Neuronal stem cell (in vitro differentiated cells): ENCODE data around the gene ISG15.

ENCODE experiments used
- DNase-seq: peaks from one replicate; pipeline ENCODE4 v3.0.0-alpha.2; 2013; ENCODE audit warnings: low spot score
- H2AFZ ChIP-seq: one replicate; pipeline ENCODE4 v1.6.1; 2013; ENCODE audit warnings: mild to moderate bottlenecking, low read length, inconsistent platforms
- H2AK5ac ChIP-seq: 2 replicates; pipeline ENCODE4 v1.6.1; 2013; ENCODE audit warnings: low read depth, mild to moderate bottlenecking, inconsistent platforms, low read length, moderate library complexity, mixed read lengths
- H2BK120ac ChIP-seq: 2 replicates; pipeline ENCODE4 v1.6.1; 2013; ENCODE audit warnings: low read depth, mild to moderate bottlenecking, inconsistent platforms, low read length, moderate library complexity, mixed read lengths
- H2BK12ac ChIP-seq: one replicate; pipeline ENCODE4 v1.6.1; 2013; ENCODE audit warnings: low read length, inconsistent platforms
- H2BK15ac ChIP-seq: 2 replicates; pipeline ENCODE4 v1.6.1; 2013; ENCODE audit warnings: mild to moderate bottlenecking, low read length, inconsistent platforms, mixed read lengths
- H2BK5ac ChIP-seq: one replicate; pipeline ENCODE4 v1.6.1; 2013; ENCODE audit warnings: inconsistent platforms, mild to moderate bottlenecking, low read length, moderate library complexity
- H3K14ac ChIP-seq: one replicate; pipeline ENCODE4 v1.6.1; 2013; ENCODE audit warnings: low read length, inconsistent platforms
- H3K18ac ChIP-seq: 2 replicates; pipeline ENCODE4 v1.6.1; 2013; ENCODE audit warnings: low read length, inconsistent platforms
- H3K23ac ChIP-seq: 2 replicates; pipeline ENCODE4 v1.6.1; 2013; ENCODE audit warnings: low read depth, mild to moderate bottlenecking, mixed read lengths, low read length, inconsistent platforms; ENCODE audit not compliant: poor library complexity
- H3K27ac ChIP-seq: replicated peaks from 3 replicates; pipeline ENCODE4 v1.5.1; 2013; ENCODE audit warnings: low read length, inconsistent platforms
- H3K27me3 ChIP-seq, 3 experiments: 2 replicates each; pipeline ENCODE4 v1.6.1; 2013; ENCODE audit warnings: low read length in 3 of 3, mild to moderate bottlenecking in 2 of 3, inconsistent platforms in 1 of 3, low read depth in 1 of 3, mixed read lengths in 1 of 3, moderate library complexity in 1 of 3; ENCODE audit not compliant: control insufficient read depth in 3 of 3, insufficient read depth in 3 of 3
- H3K36me3 ChIP-seq, 2 donors: replicated peaks in 1 of 2; 2 replicates each; pipeline ENCODE4 v1.6.1; 2013; ENCODE audit warnings: low read length in 2 of 2; ENCODE audit not compliant: control insufficient read depth in 2 of 2, insufficient read depth in 2 of 2
- H3K4ac ChIP-seq: 2 replicates; pipeline ENCODE4 v1.6.1; 2013; ENCODE audit warnings: inconsistent platforms, mild to moderate bottlenecking, low read length, moderate library complexity
- H3K4me1 ChIP-seq, 2 donors: 1 replicate in 1 of 2; 2 replicates in 1 of 2; pipeline ENCODE4 v1.6.1; 2013; ENCODE audit warnings: low read length in 2 of 2, low read depth in 1 of 2; ENCODE audit not compliant: control insufficient read depth in 2 of 2, insufficient read depth in 1 of 2
- H3K4me2 ChIP-seq: one replicate; pipeline ENCODE4 v1.6.1; 2013; ENCODE audit warnings: mild to moderate bottlenecking, low read length, inconsistent platforms; ENCODE audit not compliant: insufficient read depth, poor library complexity, severe bottlenecking
- H3K4me3 ChIP-seq, 2 donors: 2 replicates each; pipeline ENCODE4 v1.5.1; 2013; ENCODE audit warnings: low read length in 2 of 2, mild to moderate bottlenecking in 2 of 2, inconsistent platforms in 1 of 2, moderate library complexity in 1 of 2
- H3K79me1 ChIP-seq: one replicate; pipeline ENCODE4 v1.6.1; 2013; ENCODE audit warnings: low read depth, mild to moderate bottlenecking, inconsistent platforms, low read length, moderate library complexity
- H3K9ac ChIP-seq: one replicate; pipeline ENCODE4 v1.6.1; 2013; ENCODE audit warnings: mild to moderate bottlenecking, low read depth, low read length, inconsistent platforms; ENCODE audit not compliant: poor library complexity
- H3K9me3 ChIP-seq, 2 donors: replicated peaks in 1 of 2; 2 replicates each; pipeline versions ENCODE3 to v1.6.1; 2013; ENCODE audit warnings: low read length in 2 of 2, mild to moderate bottlenecking in 2 of 2, inconsistent platforms in 1 of 2, low read depth in 1 of 2, mixed read lengths in 1 of 2, moderate library complexity in 1 of 2; ENCODE audit not compliant: control insufficient read depth in 2 of 2, insufficient read depth in 1 of 2
- H4K8ac ChIP-seq: one replicate; pipeline ENCODE4 v1.6.1; 2013; ENCODE audit warnings: low read depth, mild to moderate bottlenecking, inconsistent platforms, low read length, moderate library complexity
- H4K91ac ChIP-seq: one replicate; pipeline ENCODE4 v1.6.1; 2013; ENCODE audit warnings: low read length, low read depth, mild to moderate bottlenecking, inconsistent platforms; ENCODE audit not compliant: poor library complexity
- WGBS, 2 donors: extraction: QIAGEN DNeasy Blood & Tissue Kit; methylation state at CpG; one replicate each; pipeline ENCODE4 v1.1.7; 2013; ENCODE audit warnings: missing lambda C conversion rate in 2 of 2, mixed read lengths in 1 of 2; ENCODE audit not compliant: insufficient read length in 2 of 2, insufficient replicate concordance in 1 of 2; ENCODE audit errors: extremely low coverage in 2 of 2; 5-methylcytosine and 5-hydroxymethylcytosine counted together

Gene ISG15

DNA sequence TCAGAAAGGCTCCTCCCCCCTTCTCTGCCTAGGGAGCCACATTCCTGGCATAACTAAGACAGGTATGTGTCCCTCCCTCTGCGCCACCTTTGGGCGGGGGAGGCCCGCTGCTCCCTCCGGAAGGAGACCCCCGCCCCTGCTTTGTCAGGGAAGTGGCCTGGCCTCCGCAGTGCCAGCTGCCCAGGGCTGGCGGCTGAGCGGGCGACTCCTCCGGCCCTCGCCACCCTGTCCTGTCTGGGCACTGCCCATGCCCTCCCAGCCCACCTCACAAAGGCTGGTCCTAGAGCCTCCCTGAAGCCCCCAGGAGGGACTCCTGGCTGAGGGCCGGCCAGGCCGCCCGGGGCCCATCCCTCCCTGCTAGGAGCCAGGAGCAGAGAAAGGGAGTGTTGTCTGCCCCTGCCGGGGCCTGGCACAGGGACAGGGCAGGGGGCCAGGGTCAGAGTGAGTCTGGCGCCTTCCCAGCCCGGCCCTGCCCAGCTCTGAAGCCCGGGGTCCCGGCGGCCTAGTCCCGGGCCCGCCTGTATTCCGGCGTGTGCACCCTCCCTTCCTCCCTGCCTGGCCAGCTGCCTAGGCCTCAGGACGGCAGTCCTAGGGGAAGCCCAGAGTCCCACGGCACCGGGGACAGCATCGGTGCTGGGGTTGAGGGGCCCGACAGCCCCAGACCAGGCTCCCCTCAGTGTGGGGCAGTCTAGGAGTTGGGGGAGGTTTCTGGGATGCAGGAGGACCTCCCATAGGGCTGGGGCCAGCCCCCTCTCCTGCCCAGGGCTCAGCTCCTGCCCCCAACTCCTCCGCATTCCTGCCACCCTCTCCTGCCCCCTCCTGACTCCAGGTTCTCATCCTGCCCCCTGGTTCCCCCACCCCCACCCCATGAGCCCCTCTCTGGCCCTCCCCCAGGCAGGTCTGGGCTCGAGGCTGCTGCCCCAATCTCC, 11.7 kb downstream of the ISG15 start:
- H3K9ac ChIP-seq, result peak overlapping the region; percentile 44
- peak overlapping the region; percentile 3 for H4K8ac ChIP-seq
- peak overlapping the region; percentile 27 for H3K27ac ChIP-seq
- peaks cover 12 to 37% of the 10 kb centered on the region in 2 donors for H3K4me1 ChIP-seq
- peak overlapping the region; percentile 97 for H2BK12ac ChIP-seq
- peak overlapping the region; percentile 53 for H4K91ac ChIP-seq
- peak overlapping the region; percentile 93 for H3K18ac ChIP-seq
- H2BK120ac ChIP-seq, result no peak overlapping the region
- peak overlapping the region; percentile 11 for H3K4me2 ChIP-seq
- H3K36me3 ChIP-seq, result peaks cover 12 to 45% of the 10 kb centered on the region in 2 donors
- H2AFZ ChIP-seq, result no peak overlapping the region
- peak overlapping the region; percentile 99 for H2AK5ac ChIP-seq
- H3K4ac ChIP-seq, result no peak overlapping the region
- peak overlapping the region; percentile 96 for H2BK15ac ChIP-seq
- H3K79me1 ChIP-seq, result peaks cover 48% of the 10 kb centered on the region
- no peak for DNase-seq
- H3K9me3 ChIP-seq, result no peaks in the 10 kb centered on the region
- peak overlapping the region; percentile 75 for H3K23ac ChIP-seq
- peak overlapping the region; percentile 71 for H3K14ac ChIP-seq
- H3K27me3 ChIP-seq, result no peaks in the 10 kb centered on the region
- H3K4me3 ChIP-seq, result no peak overlapping the region
- WGBS, 2 donors, result no CpG with 5 or more reads among the region's 31 CpGs
- peak overlapping the region; percentile 82 for H2BK5ac ChIP-seq

DNA sequence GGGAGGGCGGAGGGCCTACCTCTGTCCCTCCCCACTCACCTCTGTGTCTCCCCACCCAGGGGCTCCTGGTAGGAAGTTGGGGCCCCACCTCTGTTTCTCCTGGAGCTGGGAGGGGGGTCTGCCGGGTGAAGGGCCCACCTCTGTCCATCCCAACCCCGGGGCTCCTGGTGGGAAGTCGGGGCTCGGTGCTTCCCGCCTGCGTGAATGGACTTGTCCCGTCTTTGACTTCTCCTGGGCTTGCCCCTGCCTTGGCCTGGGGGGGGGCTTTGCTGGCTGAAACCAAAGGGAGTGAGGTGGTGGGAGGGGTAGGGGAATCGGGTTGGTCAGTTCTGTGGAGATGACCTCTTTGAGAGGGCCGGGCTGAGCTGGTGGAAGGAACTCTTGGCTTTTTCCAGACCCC, 12.4 kb downstream of the ISG15 start:
- H4K91ac ChIP-seq, result no peak overlapping the region
- H3K9ac ChIP-seq, result no peak overlapping the region
- H3K9me3 ChIP-seq, result no peaks in the 10 kb centered on the region
- no peak overlapping the region for H3K4me3 ChIP-seq
- H3K18ac ChIP-seq, result peak overlapping the region; percentile 64
- peaks cover 12 to 45% of the 10 kb centered on the region in 2 donors for H3K36me3 ChIP-seq
- no CpG with 5 or more reads among the region's 10 CpGs for whole genome bisulfite sequencing, 2 donors
- no peak for DNase-seq
- H2BK15ac ChIP-seq, result no peak overlapping the region
- H2BK5ac ChIP-seq, result no peak overlapping the region
- H3K27ac ChIP-seq, result no peak overlapping the region
- H2BK12ac ChIP-seq, result no peak overlapping the region
- no peak overlapping the region for H2BK120ac ChIP-seq
- peak overlapping the region; percentile 75 for H3K23ac ChIP-seq
- no peak overlapping the region for H2AFZ ChIP-seq
- H4K8ac ChIP-seq, result no peak overlapping the region
- H3K4me2 ChIP-seq, result no peak overlapping the region
- peaks cover 12 to 37% of the 10 kb centered on the region in 2 donors for H3K4me1 ChIP-seq
- H2AK5ac ChIP-seq, result peak overlapping the region; percentile 46
- no peak overlapping the region for H3K4ac ChIP-seq
- peaks cover 45% of the 10 kb centered on the region for H3K79me1 ChIP-seq
- no peaks in the 10 kb centered on the region for H3K27me3 ChIP-seq
- H3K14ac ChIP-seq, result no peak overlapping the region

DNA sequence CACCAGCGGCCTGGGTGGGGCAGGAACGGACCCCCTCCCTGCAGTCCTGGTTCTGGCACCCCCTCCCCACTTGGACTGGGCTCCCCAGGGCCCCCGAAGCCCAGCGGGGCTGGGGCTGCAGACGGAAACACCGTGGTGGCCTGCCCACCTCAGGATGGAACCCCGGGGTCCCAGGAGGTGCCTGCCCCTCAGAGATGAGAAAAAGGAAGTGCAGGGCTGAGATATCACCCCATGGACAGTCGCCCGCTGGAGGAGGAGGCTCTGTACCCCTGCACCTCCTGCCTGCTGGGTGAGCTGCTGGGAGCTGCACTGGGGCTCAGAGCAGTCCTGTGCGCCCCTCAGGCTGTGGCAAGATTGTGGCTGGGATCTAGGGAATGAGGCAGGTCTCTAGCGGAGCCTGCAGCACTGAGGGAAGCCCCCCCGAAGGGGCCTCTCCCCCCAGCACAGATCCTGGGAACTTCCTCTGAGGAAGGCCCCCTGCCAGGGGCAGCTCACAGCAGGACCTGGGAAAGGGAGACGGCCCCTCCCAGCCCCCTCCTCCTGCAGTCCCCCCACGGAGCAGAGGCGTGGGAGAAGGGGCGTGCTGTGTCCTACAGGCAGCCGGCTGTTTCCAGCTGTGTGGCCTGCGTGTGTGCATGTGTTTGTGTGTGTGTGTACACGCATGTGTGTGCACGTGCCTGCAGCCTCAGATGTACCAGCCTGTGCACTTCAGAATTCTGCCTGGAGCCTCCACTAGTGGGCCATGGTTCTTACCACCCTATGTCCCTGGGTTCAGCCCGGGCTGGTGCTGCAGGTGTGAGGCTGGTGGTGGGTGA, 13.5 kb downstream of the ISG15 start:
- no peak overlapping the region for H2BK120ac ChIP-seq
- H4K91ac ChIP-seq, result no peak overlapping the region
- H3K27ac ChIP-seq, result no peak overlapping the region
- H2BK12ac ChIP-seq, result peak overlapping the region; percentile 1
- H2BK5ac ChIP-seq, result no peak overlapping the region
- no peaks in the 10 kb centered on the region for H3K27me3 ChIP-seq
- no peak overlapping the region for H2AFZ ChIP-seq
- H3K79me1 ChIP-seq, result peaks cover 41% of the 10 kb centered on the region
- DNase-seq, result no peak
- no peak overlapping the region for H2BK15ac ChIP-seq
- H3K4me2 ChIP-seq, result peak overlapping the region; percentile 18
- WGBS, 2 donors, result no CpG with 5 or more reads among the region's 21 CpGs
- H4K8ac ChIP-seq, result no peak overlapping the region
- peaks cover 15 to 45% of the 10 kb centered on the region in 2 donors for H3K36me3 ChIP-seq
- H2AK5ac ChIP-seq, result peak overlapping the region; percentile 70
- H3K4me3 ChIP-seq, result no peak overlapping the region
- peak overlapping the region; percentile 2 for H3K18ac ChIP-seq
- H3K9me3 ChIP-seq, result peaks cover 0 to 1% of the 10 kb centered on the region in 2 donors
- no peak overlapping the region for H3K4ac ChIP-seq
- no peak overlapping the region for H3K14ac ChIP-seq
- peaks cover 12 to 40% of the 10 kb centered on the region in 2 donors for H3K4me1 ChIP-seq
- H3K23ac ChIP-seq, result peak overlapping the region; percentile 75
- H3K9ac ChIP-seq, result peak overlapping the region; percentile 24

DNA sequence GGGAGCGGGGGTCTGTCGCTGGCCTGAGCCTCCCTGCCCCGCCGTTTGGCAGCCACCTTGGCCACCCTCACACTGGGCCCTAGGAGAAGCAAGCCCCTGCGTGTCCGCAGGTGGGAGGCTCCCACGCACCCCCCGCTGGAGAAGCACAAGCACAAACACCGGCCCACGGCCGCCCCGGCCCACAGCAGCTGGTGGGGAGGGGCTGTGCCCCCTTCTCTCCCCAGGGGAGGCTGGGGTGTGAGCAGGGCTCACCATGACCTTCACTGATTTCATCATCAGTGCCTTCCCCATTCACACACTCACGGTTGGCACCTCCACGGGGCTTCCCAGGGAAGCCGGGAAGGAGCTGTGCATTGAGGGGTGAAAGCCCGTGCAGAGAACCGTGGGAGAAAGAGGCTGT, 14.5 kb downstream of the ISG15 start:
- Histone ChIP-seq H3K4me1 (peaks cover 19 to 44% of the 10 kb centered on the region in 2 donors), H3K23ac (peak overlapping the region; percentile 44), H2BK120ac (no peak overlapping the region), H3K4me3 (no peak overlapping the region), H2BK15ac (no peak overlapping the region), H3K27ac (no peak overlapping the region), H3K14ac (no peak overlapping the region), H3K27me3 (no peaks in the 10 kb centered on the region), H3K9ac (no peak overlapping the region), H4K8ac (no peak overlapping the region), H3K9me3 (peaks cover 0 to 1% of the 10 kb centered on the region in 2 donors), H3K79me1 (peaks cover 34% of the 10 kb centered on the region), H3K18ac (no peak overlapping the region), H2AK5ac (peak overlapping the region; percentile 70), H3K4me2 (no peak overlapping the region), H2AFZ (no peak overlapping the region), H2BK12ac (no peak overlapping the region), H3K36me3 (peaks cover 15 to 35% of the 10 kb centered on the region in 2 donors), H4K91ac (no peak overlapping the region), H3K4ac (no peak overlapping the region), H2BK5ac (no peak overlapping the region)
- no CpG with 5 or more reads among the region's 17 CpGs for WGBS, 2 donors
- DNase-seq, result no peak
